Neural cell (in vitro differentiated cells): ENCODE data around the gene PLXNA2. TPM values are rescaled to one million over a fixed set of nuclear protein-coding genes. Genes with fewer than 3 reads are reported as not detected.

Source experiments
- H2AFZ ChIP-seq: fragments of 200-600, 300-800 bp; sonication (generic), shearing (Covaris generic); 2 replicates; pipeline ENCODE4 v1.6.0; 2014; ENCODE audit warnings: low read depth, mild to moderate bottlenecking, antibody characterized with exemption, low read length, moderate library complexity
- H3F3A ChIP-seq: fragments of 200-600 bp; shearing (Covaris generic); 2 replicates; pipeline ENCODE4 v1.6.1; 2016; ENCODE audit warnings: mild to moderate bottlenecking, moderate library complexity, mixed read lengths, antibody characterized with exemption, low read length; ENCODE audit not compliant: insufficient read depth, poor library complexity, severe bottlenecking
- H3K27ac ChIP-seq: fragments of 200-600, 300-800 bp; sonication (generic), shearing (Covaris generic); 2 replicates; pipeline ENCODE4 v1.5.1; 2014; ENCODE audit warnings: mild to moderate bottlenecking, low read length, moderate library complexity
- H3K27me3 ChIP-seq: fragments of 300-800, 200-600 bp; sonication (generic), shearing (Covaris generic); 2 replicates; pipeline ENCODE4 v1.6.0; 2014; ENCODE audit warnings: mild to moderate bottlenecking, low read depth, low read length, moderate library complexity; ENCODE audit not compliant: insufficient read depth
- H3K36me3 ChIP-seq: fragments of 300-800, 200-600 bp; sonication (generic), shearing (Covaris generic); 2 replicates; pipeline ENCODE4 v1.5.1; 2014; ENCODE audit warnings: mild to moderate bottlenecking, antibody characterized with exemption, low read length, moderate library complexity; ENCODE audit not compliant: insufficient read depth
- H3K4me2 ChIP-seq: fragments of 300-800, 200-600 bp; sonication (generic), shearing (Covaris generic); 2 replicates; pipeline ENCODE4 v1.6.0; 2014; ENCODE audit warnings: mild to moderate bottlenecking, low read length
- H3K4me3 ChIP-seq: fragments of 300-800, 200-600 bp; sonication (generic), shearing (Covaris generic); 2 replicates; pipeline ENCODE4 v1.5.1; 2014; ENCODE audit warnings: mild to moderate bottlenecking, low read length, moderate library complexity
- H3K79me2 ChIP-seq: fragments of 200-600 bp; shearing (Covaris generic); replicated peaks from 2 replicates; pipeline ENCODE4 v1.6.0; 2014; ENCODE audit warnings: mild to moderate bottlenecking, low read length, moderate library complexity; ENCODE audit not compliant: insufficient read depth
- H3K9ac ChIP-seq: fragments of 300-800, 200-600 bp; sonication (generic), shearing (Covaris generic); 2 replicates; pipeline ENCODE4 v1.6.1; 2016; ENCODE audit warnings: mild to moderate bottlenecking, low read length, mixed read lengths
- H3K9me2 ChIP-seq: fragments of 200-600 bp; shearing (Covaris generic); 2 replicates; pipeline ENCODE4 v1.6.1; 2016; ENCODE audit warnings: mild to moderate bottlenecking, low read length, mixed read lengths; ENCODE audit not compliant: insufficient read depth
- H3K9me3 ChIP-seq: fragments of 200-600, 300-800 bp; sonication (generic), shearing (Covaris generic); 2 replicates; pipeline ENCODE4 v1.6.1; 2016; ENCODE audit warnings: mild to moderate bottlenecking, mixed run types, low read length, moderate library complexity, mixed read lengths
- H4K20me1 ChIP-seq: fragments of 200-600 bp; shearing (Covaris generic); 2 replicates; pipeline ENCODE4 v1.6.1; 2016; ENCODE audit warnings: mild to moderate bottlenecking, mixed run types; ENCODE audit not compliant: insufficient read depth
- CTCF ChIP-seq: fragments of 450-650 bp; IDR thresholded peaks from 2 replicates; pipeline ENCODE4 v1.5.1; 2014; ENCODE audit warnings: antibody characterized with exemption, mild to moderate bottlenecking, moderate library complexity; ENCODE audit not compliant: poor library complexity, severe bottlenecking
- EP300 ChIP-seq: fragments of 450-650 bp; conservative IDR thresholded peaks from 2 replicates; pipeline ENCODE4 v1.6.1; 2014; ENCODE audit warnings: antibody characterized with exemption, mild to moderate bottlenecking, moderate library complexity; ENCODE audit not compliant: poor library complexity, severe bottlenecking
- EZH2 ChIP-seq: fragments of 200-600, 300-800 bp; shearing (Covaris generic), sonication (generic); IDR thresholded peaks from 2 replicates; pipeline ENCODE4 v1.6.1; 2014; ENCODE audit warnings: antibody characterized with exemption, low read length, borderline replicate concordance, mild to moderate bottlenecking; ENCODE audit not compliant: insufficient read depth, poor library complexity, severe bottlenecking
- MXI1 ChIP-seq: fragments of 450-650 bp; conservative IDR thresholded peaks from 2 replicates; pipeline ENCODE4 v1.6.1; 2014; ENCODE audit warnings: antibody characterized with exemption, mild to moderate bottlenecking; ENCODE audit not compliant: poor library complexity, severe bottlenecking
- POLR2AphosphoS5 ChIP-seq: IDR thresholded peaks from 2 replicates; pipeline ENCODE4 v1.6.1; 2012
- RAD21 ChIP-seq: fragments of 450-650 bp; conservative IDR thresholded peaks from 2 replicates; pipeline ENCODE4 v1.6.1; 2014; ENCODE audit warnings: antibody characterized with exemption, mild to moderate bottlenecking, moderate library complexity
- REST ChIP-seq: IDR thresholded peaks from 2 replicates; pipeline ENCODE4 v1.6.1; 2012; ENCODE audit warnings: borderline replicate concordance
- SMC3 ChIP-seq: fragments of 450-650 bp; conservative IDR thresholded peaks from 2 replicates; pipeline ENCODE4 v1.6.1; 2014; ENCODE audit warnings: antibody characterized with exemption, mild to moderate bottlenecking, moderate library complexity; ENCODE audit not compliant: poor library complexity
- TAF1 ChIP-seq: IDR thresholded peaks from 2 replicates; pipeline ENCODE4 v1.6.1; 2012; ENCODE audit warnings: low read depth
- polyA plus RNA-seq: library from polyadenylated mRNA; depleted of rRNA; stranded (reverse); fragments of >200 nt; gene quantifications from 2 replicates; pipeline ENCODE4 v1.2.3, GENCODE V29; 2014

PLXNA2 gene
- polyA plus RNA-seq, 1 donor from 2014 or later: 30.6 TPM

- Histone ChIP-seq H3K9me2 (no peaks in the 10 kb centered on the region), H3K36me3 (no peaks in the 10 kb centered on the region), H2AFZ (no peak overlapping the region), H3K9ac (no peak overlapping the region), H3F3A (peaks cover under 1% of the 10 kb centered on the region), H3K4me3 (no peak overlapping the region), H3K4me2 (no peak overlapping the region), H3K9me3 (no peaks in the 10 kb centered on the region), H3K79me2 (no peaks in the 10 kb centered on the region), H3K27me3 (no peaks in the 10 kb centered on the region), H3K27ac (no peak overlapping the region), H4K20me1 (no peaks in the 10 kb centered on the region)
- TF ChIP-seq EZH2 (no peak), SMC3 (no peak), POLR2AphosphoS5 (no peak), TAF1 (no peak), RAD21 (no peak)
Measured at GRCh38 chr1:208122612-208123358, 121.4 kb downstream of the PLXNA2 start.

- Histone ChIP-seq H3K27ac (no peak overlapping the region), H4K20me1 (no peaks in the 10 kb centered on the region), H3K9ac (no peak overlapping the region), H3F3A (no peaks in the 10 kb centered on the region), H3K27me3 (no peaks in the 10 kb centered on the region), H2AFZ (no peak overlapping the region), H3K9me3 (no peaks in the 10 kb centered on the region), H3K9me2 (no peaks in the 10 kb centered on the region), H3K4me3 (no peak overlapping the region), H3K4me2 (no peak overlapping the region), H3K79me2 (no peaks in the 10 kb centered on the region), H3K36me3 (no peaks in the 10 kb centered on the region)
- TF ChIP-seq CTCF (no peak), TAF1 (no peak), RAD21 (no peak), MXI1 (no peak), EP300 (no peak), SMC3 (no peak), EZH2 (no peak), POLR2AphosphoS5 (no peak), REST (no peak)
Measured at GRCh38 chr1:208121813-208122364, 122.3 kb downstream of the PLXNA2 start.
